Keratinocyte (primary cell): ENCODE results near the gene GATA5. TPM values are rescaled to one million over a fixed set of nuclear protein-coding genes. Genes with fewer than 3 reads are reported as not detected.

Experiments
- DNase-seq: peaks from one replicate; pipeline ENCODE4 v3.0.0-alpha.2; 2011; ENCODE audit warnings: low read depth, missing footprints, low spot score
- FAIRE-seq: peaks from 2 replicates; lab custom pipeline; 2011; peaks lifted over from hg19 to GRCh38; lab: Jason Lieb, UNC
- H2AFZ ChIP-seq: 2 replicates; pipeline ENCODE4 v1.6.0; 2012; ENCODE audit warnings: low read length, control low read depth, inconsistent platforms; ENCODE audit not compliant: control insufficient read depth
- H3K27ac ChIP-seq: 2 replicates; pipeline ENCODE4 v1.5.1; 2011; ENCODE audit warnings: low read length; ENCODE audit not compliant: control insufficient read depth, insufficient read depth
- H3K27me3 ChIP-seq: 3 replicates; pipeline ENCODE4 v1.6.0; 2011; ENCODE audit warnings: low read length; ENCODE audit not compliant: control insufficient read depth, insufficient read depth; ENCODE audit errors: extremely low read depth
- H3K36me3 ChIP-seq, 2 experiments: 2 replicates in 1 of 2; 3 replicates in 1 of 2; pipeline ENCODE4 v1.5.1; 2011; ENCODE audit warnings: low read length in 2 of 2, mild to moderate bottlenecking in 1 of 2; ENCODE audit not compliant: control insufficient read depth in 2 of 2, insufficient read depth in 2 of 2; ENCODE audit errors: extremely low read depth in 1 of 2
- H3K4me1 ChIP-seq: 3 replicates; pipeline ENCODE4 v1.5.1; 2011; ENCODE audit warnings: low read length; ENCODE audit not compliant: control insufficient read depth, insufficient read depth; ENCODE audit errors: extremely low read depth
- H3K4me2 ChIP-seq: 3 replicates; pipeline ENCODE4 v1.6.0; 2011; ENCODE audit warnings: low read depth, low read length; ENCODE audit not compliant: control insufficient read depth, insufficient read depth; ENCODE audit errors: extremely low read depth
- H3K4me3 ChIP-seq, 3 experiments: fragments of 200-600 bp in 1 of 3; sonication (generic) in 1 of 3; 2 replicates in 2 of 3; 3 replicates in 1 of 3; pipeline ENCODE4 v1.5.1; 2011 to 2016; ENCODE audit warnings: low read length in 3 of 3, mild to moderate bottlenecking in 3 of 3, control low read depth in 2 of 3, inconsistent platforms in 1 of 3, low read depth in 1 of 3, mixed read lengths in 1 of 3, mixed run types in 1 of 3, moderate library complexity in 1 of 3; ENCODE audit not compliant: control insufficient read depth in 2 of 3, insufficient read depth in 2 of 3; ENCODE audit errors: extremely low read depth in 1 of 3
- H3K79me2 ChIP-seq: 2 replicates; pipeline ENCODE4 v1.6.0; 2012; ENCODE audit warnings: low read length; ENCODE audit not compliant: control insufficient read depth, insufficient read depth
- H3K9ac ChIP-seq: 3 replicates; pipeline ENCODE4 v1.6.0; 2011; ENCODE audit warnings: low read length; ENCODE audit not compliant: control insufficient read depth, insufficient read depth; ENCODE audit errors: extremely low read depth
- H3K9me1 ChIP-seq: 3 replicates; pipeline ENCODE4 v1.6.0; 2011; ENCODE audit warnings: low read length; ENCODE audit not compliant: control insufficient read depth, insufficient read depth; ENCODE audit errors: extremely low read depth
- H3K9me3 ChIP-seq: 2 replicates; pipeline ENCODE4 v1.5.1; 2012; ENCODE audit warnings: low read depth, low read length; ENCODE audit not compliant: control insufficient read depth
- H4K20me1 ChIP-seq: 3 replicates; pipeline ENCODE4 v1.6.0; 2011; ENCODE audit warnings: low read length; ENCODE audit not compliant: control insufficient read depth, insufficient read depth; ENCODE audit errors: extremely low read depth
- CTCF ChIP-seq, 3 experiments: IDR thresholded peaks in 1 of 3; conservative IDR thresholded peaks in 1 of 3; optimal IDR thresholded peaks in 1 of 3; 2 replicates in 2 of 3; 3 replicates in 1 of 3; pipeline versions ENCODE3 to v1.5.1; 2011; ENCODE audit warnings: low read length in 3 of 3, mild to moderate bottlenecking in 3 of 3, moderate library complexity in 2 of 3, control low read depth in 1 of 3, inconsistent platforms in 1 of 3; ENCODE audit not compliant: insufficient read depth in 2 of 3; ENCODE audit errors: extremely low read depth in 1 of 3
- EZH2 ChIP-seq: IDR thresholded peaks from one replicate; pipeline ENCODE4 v1.6.1; 2012; ENCODE audit warnings: inconsistent platforms, mild to moderate bottlenecking, low read length, moderate library complexity
- dilution Hi-C: fragments of 300-500 bp; cut with MboI; formaldehyde crosslinking; loops from one replicate; pipeline ENCODE4 v1.7.0; 2020; ENCODE audit warnings: low sequenced_read_pairs; ENCODE audit not compliant: extremely low pct_ligation_motif_present
- polyA plus RNA-seq, 5 experiments: library from polyadenylated mRNA; depleted of rRNA in 3 of 5; stranded (reverse) in 3 of 5; stranded (forward) in 1 of 5; unstranded in 1 of 5; fragments of >200 nt; gene quantifications; 1 replicate in 1 of 5; 2 replicates in 3 of 5; 3 replicates in 1 of 5; pipeline versions ENCODE4 v1.2.1 to v1.2.3, GENCODE V29; 2011 to 2012; ENCODE audit warnings: missing spikeins in 2 of 5, low read depth in 1 of 5, low replicate concordance in 1 of 5

The GATA5 gene
- polyA plus RNA-seq, 1 donor (not counting 4 experiments of a cell fraction or from before 2014, with no cell fraction given): not detected

- Histone ChIP-seq H3K4me2 (no peak overlapping the region), H2AFZ (no peak overlapping the region), H3K4me1 (no peaks in the 10 kb centered on the region), H3K79me2 (no peaks in the 10 kb centered on the region), H4K20me1 (no peaks in the 10 kb centered on the region), H3K36me3 (no peaks in the 10 kb centered on the region), H3K9ac (no peak overlapping the region), H3K27me3 (peaks cover 11% of the 10 kb centered on the region), H3K4me3 (no peak overlapping the region), H3K27ac (no peak overlapping the region), H3K9me3 (no peaks in the 10 kb centered on the region), H3K9me1 (no peaks in the 10 kb centered on the region)
- dilution Hi-C loops: no loop called here
- TF ChIP-seq EZH2 (no peak), CTCF (optimal IDR thresholded peaks at IDR 0.05 in 1 of 3, IDR thresholded peaks at IDR 0.05 in 1 of 3, conservative IDR thresholded peaks at IDR 0.05 in 1 of 3; ENCODE audit: extremely low read depth in 1 of 3, insufficient read depth in 2 of 3, low read length in 3 of 3) (no peak)
- FAIRE-seq (no peak), DNase-seq (no peak)
These were observed 14.0 kb downstream of the GATA5 start for GRCh38 chr20:62461834-62462233.

- dilution Hi-C loops: no loop called here
- Histone ChIP-seq H3K4me1 (no peaks in the 10 kb centered on the region), H3K27ac (no peak overlapping the region), H3K4me2 (no peak overlapping the region), H3K9me3 (no peaks in the 10 kb centered on the region), H3K9ac (no peak overlapping the region), H3K4me3 (no peak overlapping the region), H4K20me1 (no peaks in the 10 kb centered on the region), H3K36me3 (no peaks in the 10 kb centered on the region), H3K9me1 (no peaks in the 10 kb centered on the region), H3K27me3 (peaks cover 5% of the 10 kb centered on the region), H3K79me2 (no peaks in the 10 kb centered on the region), H2AFZ (no peak overlapping the region)
- FAIRE-seq (no peak), DNase-seq (no peak)
- TF ChIP-seq CTCF (optimal IDR thresholded peaks at IDR 0.05 in 1 of 3, IDR thresholded peaks at IDR 0.05 in 1 of 3, conservative IDR thresholded peaks at IDR 0.05 in 1 of 3; ENCODE audit: extremely low read depth in 1 of 3, insufficient read depth in 2 of 3, low read length in 3 of 3) (no peak), EZH2 (no peak)
These were observed 14.6 kb downstream of the GATA5 start for GRCh38 chr20:62461157-62461556.
